Activated CD4-positive, alpha-beta memory T cell treated with anti-CD3 and anti-CD28 coated beads for 36 hours (primary cell): ENCODE data around the gene SUSD2. TPM values are rescaled to one million over a fixed set of nuclear protein-coding genes. Genes with fewer than 3 reads are reported as not detected.

Source experiments
- CTCF ChIA-PET: fragments of 350-600 bp; sonication (Branson Sonifier 250); formaldehyde crosslinking; loops from one replicate; lab custom pipeline; 2021; ENCODE audit warnings: antibody characterized with exemption, inconsistent platforms; lab: Charles Lee
- POLR2A ChIA-PET: fragments of 350-600 bp; sonication (Branson Sonifier 250); formaldehyde crosslinking; loops from one replicate; lab custom pipeline; 2021; ENCODE audit warnings: antibody characterized with exemption; lab: Charles Lee
- DNase-seq: peaks from one replicate; pipeline ENCODE4 v3.0.0-alpha.2; 2020
- H3K27ac Mint-ChIP-seq: one replicate; pipeline ENCODE4 v1.8.0; 2021; ENCODE audit warnings: mixed read lengths
- H3K27me3 Mint-ChIP-seq: one replicate; pipeline ENCODE4 v1.8.0; 2021; ENCODE audit warnings: mixed read lengths
- H3K36me3 Mint-ChIP-seq: one replicate; pipeline ENCODE4 v1.8.0; 2021; ENCODE audit warnings: mixed read lengths
- H3K4me1 Mint-ChIP-seq: one replicate; pipeline ENCODE4 v1.8.0; 2021; ENCODE audit warnings: low read depth, mixed read lengths
- H3K4me3 Mint-ChIP-seq: one replicate; pipeline ENCODE4 v1.8.0; 2021; ENCODE audit warnings: mild to moderate bottlenecking, mixed read lengths
- H3K9me3 Mint-ChIP-seq: one replicate; pipeline ENCODE4 v1.8.0; 2021; ENCODE audit warnings: mixed read lengths
- intact Hi-C: fragments of 100-400 bp; cut with micrococcal nuclease; formaldehyde crosslinking; loops from one replicate; pipeline ENCODE4 v1.15.1; 2023
- total RNA-seq, 2 experiments: library from RNA; stranded (reverse); gene quantifications; one replicate each; pipeline ENCODE4 v1.2.3, GENCODE V29; 2021

SUSD2 gene
- total RNA-seq, 2 experiments from 2014 or later, result 0.19 to 0.22 TPM

- DNase-seq, result peak; percentile 64
- POLR2A ChIA-PET, result interaction anchor here (1.7 to 2.5 kb wide), 2 partner anchors 129 to 145 kb away, joined by 5 to 19 read pairs; partner anchors contain the start of gene CABIN1
- H3K36me3 Mint-ChIP-seq, result peaks cover 2% of the 10 kb centered on the region
- peak overlapping the region; percentile 61 for H3K4me3 Mint-ChIP-seq
- peaks cover 65% of the 10 kb centered on the region for H3K4me1 Mint-ChIP-seq
- CTCF ChIA-PET, result interaction anchor here (0.7 to 8.0 kb wide), 21 partner anchors 10 to 268 kb away, joined by 3 to 102 read pairs (median 5); partner anchors contain the start of genes CABIN1, MIF and SUSD2
- peak overlapping the region; percentile 51 for H3K27ac Mint-ChIP-seq
- H3K9me3 Mint-ChIP-seq, result no peaks in the 10 kb centered on the region
- intact Hi-C loops, result loop anchor here (2.0 to 10.0 kb wide), 4 partner anchors 49 to 261 kb away; partner anchors contain the start of genes CABIN1, GSTT2 and MIF
- H3K27me3 Mint-ChIP-seq, result no peaks in the 10 kb centered on the region
Observed at GRCh38 chr22:24155627-24156140, 25.6 kb upstream of the SUSD2 start.

GRCh38 chr22:24156141-24156912 lies 25.0 kb upstream of the SUSD2 start:
- DNase-seq, result peak; percentile 78
- Mint-ChIP-seq H3K36me3 (peaks cover 2% of the 10 kb centered on the region), H3K4me3 (peak overlapping the region; percentile 80), H3K9me3 (no peaks in the 10 kb centered on the region), H3K27ac (peak overlapping the region; percentile 79), H3K4me1 (peaks cover 65% of the 10 kb centered on the region), H3K27me3 (no peaks in the 10 kb centered on the region)
- intact Hi-C loops, result loop anchor here (2.0 to 10.0 kb wide), 4 partner anchors 50 to 262 kb away; partner anchors contain the start of genes CABIN1, GSTT2 and MIF
- ChIA-PET POLR2A (interaction anchor here (0.9 to 2.5 kb wide), 5 partner anchors 50 to 397 kb away, joined by 3 to 19 read pairs (median 5); partner anchors contain the start of genes CABIN1 and MIF), CTCF (interaction anchor here (0.7 to 8.0 kb wide), 21 partner anchors 11 to 399 kb away, joined by 3 to 102 read pairs (median 5); partner anchors contain the start of genes CABIN1, GUCD1 and SUSD2)

GRCh38 chr22:24156913-24157821 lies 24.1 kb upstream of the SUSD2 start:
- ChIA-PET CTCF (interaction anchor here (0.6 to 8.0 kb wide), 27 partner anchors 9 to 398 kb away, joined by 3 to 102 read pairs (median 4); partner anchors contain the start of genes CABIN1, GUCD1 and SUSD2), POLR2A (interaction anchor here (0.9 to 2.5 kb wide), 5 partner anchors 51 to 396 kb away, joined by 3 to 19 read pairs (median 5); partner anchors contain the start of genes CABIN1 and MIF)
- H3K4me3 Mint-ChIP-seq, result peak overlapping the region; percentile 80
- H3K4me1 Mint-ChIP-seq, result peaks cover 62% of the 10 kb centered on the region
- no peaks in the 10 kb centered on the region for H3K9me3 Mint-ChIP-seq
- H3K36me3 Mint-ChIP-seq, result peaks cover 4% of the 10 kb centered on the region
- peak; percentile 92 for DNase-seq
- peak overlapping the region; percentile 79 for H3K27ac Mint-ChIP-seq
- intact Hi-C loops, result loop anchor here (2.0 to 10.0 kb wide), 4 partner anchors 50 to 262 kb away; partner anchors contain the start of genes CABIN1, GSTT2 and MIF
- H3K27me3 Mint-ChIP-seq, result no peaks in the 10 kb centered on the region

DNA sequence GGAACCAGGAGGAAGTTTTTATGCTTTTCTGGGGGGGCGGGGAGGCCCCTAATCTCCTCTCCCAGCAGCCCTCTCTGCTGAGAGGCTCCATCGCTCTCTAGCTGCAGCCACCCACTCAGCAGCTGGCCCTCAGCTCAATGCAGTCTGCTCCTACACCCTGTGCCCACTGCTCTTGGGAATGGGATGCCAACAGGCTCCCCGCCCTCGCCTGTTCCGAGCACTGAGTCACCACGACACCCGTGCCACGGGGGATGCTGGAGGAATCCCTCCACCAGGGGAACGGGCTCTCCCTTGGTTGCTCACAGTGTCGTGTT lies 23.5 kb upstream of the SUSD2 start:
- intact Hi-C loops, result loop anchor here (2.0 to 10.0 kb wide), 4 partner anchors 51 to 263 kb away; partner anchors contain the start of genes CABIN1, GSTT2 and MIF
- peak overlapping the region; percentile 62 for H3K27ac Mint-ChIP-seq
- ChIA-PET CTCF (interaction anchor here (0.9 to 8.0 kb wide), 9 partner anchors 9 to 147 kb away, joined by 3 to 102 read pairs (median 9); partner anchors contain the start of genes CABIN1 and SUSD2), POLR2A (interaction anchor here (1.5 to 2.5 kb wide), 2 partner anchors 147 to 263 kb away, joined by 5 to 19 read pairs; partner anchors contain the start of genes CABIN1 and MIF)
- no peaks in the 10 kb centered on the region for H3K9me3 Mint-ChIP-seq
- H3K4me1 Mint-ChIP-seq, result peaks cover 57% of the 10 kb centered on the region
- H3K27me3 Mint-ChIP-seq, result no peaks in the 10 kb centered on the region
- no peak for DNase-seq
- peaks cover 4% of the 10 kb centered on the region for H3K36me3 Mint-ChIP-seq
- no peak overlapping the region for H3K4me3 Mint-ChIP-seq

DNA sequence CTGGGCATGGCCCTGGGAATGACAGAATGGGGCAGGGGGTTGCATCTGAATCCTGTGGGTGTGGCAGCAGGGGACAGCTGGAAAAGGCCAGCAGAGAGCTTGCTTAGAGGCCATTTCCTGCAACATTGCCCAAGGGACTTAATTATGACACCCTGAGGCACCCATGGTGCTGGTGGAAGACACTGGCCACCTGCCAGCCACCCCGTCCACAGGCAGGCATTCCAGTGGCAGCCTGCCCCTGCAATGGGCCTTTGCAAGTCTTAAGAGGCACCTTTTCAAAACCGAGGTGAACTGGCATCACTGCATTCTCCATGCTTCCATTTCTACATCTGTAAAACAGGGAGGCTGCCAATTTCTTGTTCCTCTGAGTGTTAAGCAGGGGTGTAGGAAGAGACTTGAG lies 21.6 kb upstream of the SUSD2 start:
- POLR2A ChIA-PET, result no interaction called here

DNA sequence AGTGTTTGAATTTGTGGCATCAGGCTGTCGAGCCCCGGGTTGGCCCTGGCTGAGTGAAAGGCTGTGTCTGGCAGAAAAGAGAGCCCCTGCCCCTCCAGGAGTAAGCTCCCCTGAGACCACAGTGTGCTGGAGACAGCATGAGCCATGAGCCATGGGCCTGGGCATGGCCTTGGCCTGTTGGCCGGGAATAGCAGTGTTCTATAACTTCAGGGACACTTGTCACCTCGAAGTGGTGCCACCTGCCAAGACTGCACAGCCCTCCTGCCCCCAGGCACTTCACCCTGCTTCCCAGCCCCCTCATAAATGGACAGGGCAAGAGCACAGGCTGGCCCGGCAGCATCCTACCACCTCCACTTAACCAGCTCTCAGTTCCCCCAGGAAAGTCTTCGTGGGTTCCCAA lies 20.7 kb upstream of the SUSD2 start:
- CTCF ChIA-PET, result interaction anchor here (8.0 kb wide), 1 partner anchor 17 kb away, joined by 102 read pairs; the partner anchor contains the start of gene SUSD2
- POLR2A ChIA-PET, result no interaction called here
- Mint-ChIP-seq H3K4me1 (peaks cover 31% of the 10 kb centered on the region), H3K36me3 (peaks cover 2% of the 10 kb centered on the region), H3K9me3 (no peaks in the 10 kb centered on the region), H3K27me3 (no peaks in the 10 kb centered on the region), H3K27ac (peak overlapping the region; percentile 5), H3K4me3 (no peak overlapping the region)
- no peak for DNase-seq
- intact Hi-C loops, result no loop called here

More for the DNA sequence above, 21.6 kb upstream of the SUSD2 start:
- peak overlapping the region; percentile 23 for H3K27ac Mint-ChIP-seq
- no peak overlapping the region for H3K4me3 Mint-ChIP-seq
- H3K36me3 Mint-ChIP-seq, result peaks cover 4% of the 10 kb centered on the region
- DNase-seq, result no peak
- no peaks in the 10 kb centered on the region for H3K27me3 Mint-ChIP-seq
- H3K4me1 Mint-ChIP-seq, result peaks cover 38% of the 10 kb centered on the region
- no peaks in the 10 kb centered on the region for H3K9me3 Mint-ChIP-seq
- CTCF ChIA-PET, result interaction anchor here (8.0 kb wide), 1 partner anchor 18 kb away, joined by 102 read pairs; the partner anchor contains the start of gene SUSD2
- intact Hi-C loops, result loop anchor here (10.0 kb wide), 2 partner anchors 175 to 265 kb away; partner anchors contain the start of genes GSTT2 and MIF

DNA sequence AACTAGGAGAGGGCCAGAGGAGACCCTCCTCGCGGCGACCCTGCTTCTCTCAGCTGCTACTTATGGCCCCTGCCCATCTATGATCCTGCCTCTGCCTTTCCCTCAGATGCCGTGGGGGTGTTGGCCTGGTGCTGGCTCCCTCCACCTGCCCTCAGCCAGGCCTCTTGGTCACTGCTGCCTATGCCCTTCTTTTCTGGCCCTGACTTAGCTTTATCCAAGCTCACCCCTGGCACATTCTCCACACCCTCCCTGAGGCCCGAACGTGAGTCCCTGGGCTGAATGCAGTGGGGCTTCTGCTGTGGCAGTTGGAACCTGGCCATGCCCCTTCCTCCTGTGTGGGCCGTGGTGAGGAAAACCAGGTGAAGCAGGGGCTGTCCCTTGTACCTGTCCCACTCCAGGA lies 19.8 kb upstream of the SUSD2 start:
- Mint-ChIP-seq H3K36me3 (peaks cover 1% of the 10 kb centered on the region), H3K4me1 (peaks cover 28% of the 10 kb centered on the region), H3K9me3 (no peaks in the 10 kb centered on the region), H3K27me3 (no peaks in the 10 kb centered on the region), H3K27ac (peak overlapping the region; percentile 28), H3K4me3 (no peak overlapping the region)
- intact Hi-C loops, result no loop called here
- no peak for DNase-seq
- CTCF ChIA-PET, result no interaction called here
- POLR2A ChIA-PET, result no interaction called here

- intact Hi-C loops, result no loop called here
- Mint-ChIP-seq H3K27me3 (no peaks in the 10 kb centered on the region), H3K4me1 (peaks cover 23% of the 10 kb centered on the region), H3K36me3 (peaks cover 1% of the 10 kb centered on the region), H3K27ac (peak overlapping the region; percentile 28), H3K9me3 (no peaks in the 10 kb centered on the region), H3K4me3 (no peak overlapping the region)
- no peak for DNase-seq
- ChIA-PET POLR2A (no interaction called here), CTCF (no interaction called here)
Observed at GRCh38 chr22:24161909-24162308, 19.4 kb upstream of the SUSD2 start.

GRCh38 chr22:24162436-24162835 lies 18.9 kb upstream of the SUSD2 start:
- H3K4me3 Mint-ChIP-seq, result no peak overlapping the region

DNA sequence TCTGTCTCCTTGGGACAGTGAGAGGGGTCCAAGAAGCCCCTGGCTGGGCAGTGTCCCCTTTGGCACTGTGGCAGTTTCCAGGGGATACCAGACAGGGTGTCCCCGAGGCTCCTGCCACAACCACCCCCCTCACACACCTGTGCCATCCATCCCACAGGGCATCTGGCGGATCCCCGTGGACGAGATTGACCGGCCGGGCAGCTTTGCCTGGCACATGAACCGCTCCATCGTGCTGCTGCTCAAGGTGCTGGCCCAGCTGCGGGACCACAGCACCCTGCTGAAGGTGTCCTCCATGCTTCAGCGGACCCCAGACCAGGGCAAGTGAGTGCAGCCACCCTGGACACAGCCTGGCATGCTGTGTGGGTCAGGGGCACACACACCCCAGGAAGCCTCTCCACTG lies 17.0 kb upstream of the SUSD2 start:
- intact Hi-C loops, result no loop called here
- DNase-seq, result no peak
- Mint-ChIP-seq H3K9me3 (no peaks in the 10 kb centered on the region), H3K4me1 (peaks cover 7% of the 10 kb centered on the region), H3K27me3 (no peaks in the 10 kb centered on the region), H3K36me3 (peaks cover 1% of the 10 kb centered on the region), H3K27ac (no peak overlapping the region), H3K4me3 (no peak overlapping the region)
- POLR2A ChIA-PET, result no interaction called here
- CTCF ChIA-PET, result interaction anchor here (1.2 to 5.2 kb wide), 2 partner anchors 8 to 9 kb away, joined by 4 to 37 read pairs; no protein-coding TSS in a partner anchor

More at GRCh38 chr22:24162436-24162835, 18.9 kb upstream of the SUSD2 start:
- H3K27me3 Mint-ChIP-seq, result no peaks in the 10 kb centered on the region
- intact Hi-C loops, result no loop called here
- no peaks in the 10 kb centered on the region for H3K9me3 Mint-ChIP-seq
- DNase-seq, result no peak
- ChIA-PET POLR2A (no interaction called here), CTCF (interaction anchor here (1.2 kb wide), 1 partner anchor 12 kb away, joined by 3 read pairs; no protein-coding TSS in a partner anchor)
- H3K27ac Mint-ChIP-seq, result peak overlapping the region; percentile 60
- H3K4me1 Mint-ChIP-seq, result peaks cover 18% of the 10 kb centered on the region
- H3K36me3 Mint-ChIP-seq, result peaks cover 1% of the 10 kb centered on the region

- peaks cover 2% of the 10 kb centered on the region for H3K4me1 Mint-ChIP-seq
- H3K27ac Mint-ChIP-seq, result no peak overlapping the region
Observed at GRCh38 chr22:24164940-24165339, 16.3 kb upstream of the SUSD2 start.

More at GRCh38 chr22:24164940-24165339, 16.3 kb upstream of the SUSD2 start:
- intact Hi-C loops, result no loop called here
- Mint-ChIP-seq H3K36me3 (peaks cover 1% of the 10 kb centered on the region), H3K4me3 (no peak overlapping the region), H3K9me3 (no peaks in the 10 kb centered on the region), H3K27me3 (no peaks in the 10 kb centered on the region)
- ChIA-PET CTCF (interaction anchor here (1.2 to 5.2 kb wide), 3 partner anchors 9 to 10 kb away, joined by 4 to 37 read pairs (median 5); no protein-coding TSS in a partner anchor), POLR2A (no interaction called here)
- no peak for DNase-seq
